Body of pancreas (tissue), 4 donors: ENCODE measurements around the gene ERBB4. TPM values are rescaled to one million over a fixed set of nuclear protein-coding genes. Genes with fewer than 3 reads are reported as not detected.
"Not testable (repeated sequence)": the region's sequence is repeated elsewhere in the genome, so short reads cannot be mapped to it uniquely, and the experiment has no call there.

ENCODE experiments used
- ATAC-seq: fragments of 150-250 bp; one replicate; pipeline ENCODE4 v1.9.1; 2016
- DNase-seq, 4 donors: peaks; one replicate each; pipeline ENCODE4 v3.0.0-alpha.2; 2019
- H3K27ac ChIP-seq, 4 donors: fragments of 200-600 bp; sonication (generic); 1 replicate in 3 of 4; 2 replicates in 1 of 4; pipeline versions ENCODE4 v1.5.1 to v1.6.1; 2016 to 2019; ENCODE audit warnings: mild to moderate bottlenecking in 1 of 4, mixed read lengths in 1 of 4, moderate library complexity in 1 of 4
- H3K27me3 ChIP-seq, 2 donors: fragments of 200-600 bp; sonication (generic); one replicate each; pipeline ENCODE4 v1.6.0; 2016; ENCODE audit warnings: mild to moderate bottlenecking in 1 of 2
- H3K36me3 ChIP-seq, 2 donors: fragments of 200-600 bp; sonication (generic); replicated peaks in 1 of 2; 2 replicates each; pipeline ENCODE4 v1.5.1; 2016; ENCODE audit warnings: low read depth in 2 of 2; ENCODE audit not compliant: insufficient read depth in 1 of 2
- H3K4me1 ChIP-seq: fragments of 200-600 bp; sonication (generic); one replicate; pipeline ENCODE4 v1.6.0; 2016
- H3K4me3 ChIP-seq, 2 donors: fragments of 200-600 bp; sonication (generic); 1 replicate in 1 of 2; 2 replicates in 1 of 2; pipeline ENCODE4 v1.5.1; 2016 to 2019
- H3K9me3 ChIP-seq, 3 donors: fragments of 200-600 bp; sonication (generic); 1 replicate in 2 of 3; 2 replicates in 1 of 3; pipeline ENCODE4 v1.5.1; 2016
- CTCF ChIP-seq, 7 experiments: fragments of 450-650 bp in 4 of 7; fragments of 200-600 bp in 3 of 7; sonication (generic) in 3 of 7; IDR thresholded peaks; one replicate each; pipeline ENCODE4 v1.5.1; 2016 to 2019; ENCODE audit warnings: antibody characterized with exemption in 7 of 7
- POLR2A ChIP-seq, 3 donors: fragments of 450-650 bp; IDR thresholded peaks; one replicate each; pipeline ENCODE4 v1.6.1; 2016; ENCODE audit warnings: antibody characterized with exemption in 3 of 3, mild to moderate bottlenecking in 2 of 3
- WGBS, 2 donors: methylation state at CpG; one replicate each; pipeline ENCODE4 v1.1.5; 2017; 5-methylcytosine and 5-hydroxymethylcytosine counted together
- intact Hi-C: fragments of 100-400 bp; cut with DNase I; formaldehyde crosslinking; loops from one replicate; pipeline ENCODE4 v1.15.1; 2023
- total RNA-seq, 2 donors: library from RNA; depleted of rRNA; stranded (reverse); fragments of >200 nt; gene quantifications; one replicate each; pipeline ENCODE4 v1.1.0, GENCODE V29; 2016

The ERBB4 gene
- total RNA-seq, 2 donors from 2014 or later, result 1.6 to 4.4 TPM

- no peaks in the 10 kb centered on the region for H3K9me3 ChIP-seq
- ATAC-seq (no peak), DNase-seq (no peak)
- no peaks in the 10 kb centered on the region for H3K27me3 ChIP-seq
- no peaks in the 10 kb centered on the region for H3K4me1 ChIP-seq
- no peaks in the 10 kb centered on the region for H3K36me3 ChIP-seq
- TF ChIP-seq CTCF (IDR thresholded peaks at IDR 0.05) (no peak), POLR2A (IDR thresholded peaks at IDR 0.05) (no peak)
- H3K4me3 ChIP-seq, result no peak overlapping the region
- intact Hi-C loops, result no loop called here
- no peak overlapping the region for H3K27ac ChIP-seq
These were observed 929.5 kb downstream of the ERBB4 start for GRCh38 chr2:211609127-211609526.

- 83 to 93% methylated on average over 3 of the region's 3 CpGs for WGBS, 2 donors
- DNase-seq, result no peak
- H3K9me3 ChIP-seq, result no peaks in the 10 kb centered on the region
- no peak overlapping the region for H3K27ac ChIP-seq
- no peaks in the 10 kb centered on the region for H3K27me3 ChIP-seq
- no peaks in the 10 kb centered on the region for H3K36me3 ChIP-seq
- ATAC-seq, result no peak
- no peaks in the 10 kb centered on the region for H3K4me1 ChIP-seq
- intact Hi-C loops, result no loop called here
- H3K4me3 ChIP-seq, result no peak overlapping the region
- no peak for TF ChIP-seq POLR2A (IDR thresholded peaks at IDR 0.05)
These were observed 939.5 kb downstream of the ERBB4 start for GRCh38 chr2:211599146-211599545.

GRCh38 chr2:211598238-211598637 lies 940.4 kb downstream of the ERBB4 start:
- H3K4me1 ChIP-seq, result no peaks in the 10 kb centered on the region
- ATAC-seq (no peak), DNase-seq (no peak)
- no peaks in the 10 kb centered on the region for H3K36me3 ChIP-seq
- intact Hi-C loops, result no loop called here
- TF ChIP-seq CTCF (IDR thresholded peaks at IDR 0.05) (no peak), POLR2A (IDR thresholded peaks at IDR 0.05) (no peak)
- H3K4me3 ChIP-seq, result no peak overlapping the region
- no peaks in the 10 kb centered on the region for H3K9me3 ChIP-seq
- H3K27me3 ChIP-seq, result no peaks in the 10 kb centered on the region
- H3K27ac ChIP-seq, result no peak overlapping the region
- WGBS, 2 donors, result 43 to 59% methylated on average over 2 of the region's 2 CpGs

GRCh38 chr2:211592006-211592405 lies 946.6 kb downstream of the ERBB4 start:
- H3K27me3 ChIP-seq, H3K36me3 ChIP-seq, H3K4me3 ChIP-seq, intact Hi-C loops, H3K9me3 ChIP-seq, H3K27ac ChIP-seq, ATAC-seq, DNase-seq, H3K4me1 ChIP-seq: not testable (repeated sequence)
- WGBS, 2 donors, result 7 to 10% methylated on average over 12 of the region's 12 CpGs

GRCh38 chr2:211591426-211591825 lies 947.2 kb downstream of the ERBB4 start:
- WGBS, 2 donors, result 43 to 51% methylated on average over 2 of the region's 2 CpGs
- no peaks in the 10 kb centered on the region for H3K27me3 ChIP-seq
- no peaks in the 10 kb centered on the region for H3K4me1 ChIP-seq
- no peak for DNase-seq
- no peak for ATAC-seq
- TF ChIP-seq POLR2A (IDR thresholded peaks at IDR 0.05) (no peak), CTCF (IDR thresholded peaks at IDR 0.05) (no peak)
- H3K4me3 ChIP-seq, result no peak overlapping the region
- no peaks in the 10 kb centered on the region for H3K36me3 ChIP-seq
- intact Hi-C loops, result no loop called here
- no peaks in the 10 kb centered on the region for H3K9me3 ChIP-seq
- H3K27ac ChIP-seq, result no peak overlapping the region

GRCh38 chr2:211568439-211568838 lies 970.2 kb downstream of the ERBB4 start:
- 81% methylated on average over 3 of the region's 3 CpGs for WGBS, 2 donors
- H3K27ac ChIP-seq, result no peak overlapping the region
- intact Hi-C loops, result no loop called here
- TF ChIP-seq CTCF (IDR thresholded peaks at IDR 0.05), result no peak
- no peak for TF ChIP-seq POLR2A (IDR thresholded peaks at IDR 0.05)
- H3K4me3 ChIP-seq, result no peak overlapping the region
- no peaks in the 10 kb centered on the region for H3K27me3 ChIP-seq
- no peaks in the 10 kb centered on the region for H3K36me3 ChIP-seq
- no peaks in the 10 kb centered on the region for H3K4me1 ChIP-seq
- DNase-seq (no peak), ATAC-seq (no peak)
- H3K9me3 ChIP-seq, result no peaks in the 10 kb centered on the region
